HG03135 (cell line): Measurements from ENCODE around the gene HBE1.
A peak's percentile ranks its signal among the peaks of the same experiment; 100 is the strongest.

Experiments used
- ATAC-seq: cut with Tn5 transposase; IDR thresholded peaks from one replicate; pipeline ENCODE4 v1.9.1; 2021; ENCODE audit warnings: mild to moderate bottlenecking, moderate library complexity; ENCODE audit not compliant: unreplicated experiment

HBE1 gene

DNA sequence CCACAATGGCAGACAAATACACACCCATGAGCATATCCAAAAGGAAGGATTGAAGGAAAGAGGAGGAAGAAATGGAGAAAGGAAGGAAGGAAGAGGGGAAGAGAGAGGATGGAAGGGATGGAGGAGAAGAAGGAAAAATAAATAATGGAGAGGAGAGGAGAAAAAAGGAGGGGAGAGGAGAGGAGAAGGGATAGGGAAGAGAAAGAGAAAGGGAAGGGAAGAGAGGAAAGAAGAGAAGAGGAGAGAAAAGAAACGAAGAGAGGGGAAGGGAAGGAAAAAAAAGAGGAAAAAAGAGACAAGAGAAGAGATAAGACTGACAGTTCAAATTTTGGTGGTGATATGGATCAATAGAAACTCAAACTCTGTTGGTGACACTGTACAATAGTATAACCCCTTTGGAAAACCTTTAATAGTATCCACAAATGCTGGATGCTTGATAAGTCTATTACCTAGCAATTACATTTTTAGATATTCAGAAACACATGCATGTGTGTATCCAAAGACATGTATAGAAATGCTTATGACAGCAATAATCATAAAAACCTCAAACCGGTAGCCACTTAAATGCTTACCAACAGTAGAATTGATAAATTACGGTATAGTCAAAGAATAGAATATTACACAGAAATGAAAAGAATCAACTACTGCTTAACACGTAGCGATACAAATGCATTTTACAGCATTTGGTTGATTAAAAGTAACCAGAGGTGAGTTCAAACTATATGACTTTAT lies 34.2 kb downstream of the HBE1 start:
- ATAC-seq = no peak

DNA sequence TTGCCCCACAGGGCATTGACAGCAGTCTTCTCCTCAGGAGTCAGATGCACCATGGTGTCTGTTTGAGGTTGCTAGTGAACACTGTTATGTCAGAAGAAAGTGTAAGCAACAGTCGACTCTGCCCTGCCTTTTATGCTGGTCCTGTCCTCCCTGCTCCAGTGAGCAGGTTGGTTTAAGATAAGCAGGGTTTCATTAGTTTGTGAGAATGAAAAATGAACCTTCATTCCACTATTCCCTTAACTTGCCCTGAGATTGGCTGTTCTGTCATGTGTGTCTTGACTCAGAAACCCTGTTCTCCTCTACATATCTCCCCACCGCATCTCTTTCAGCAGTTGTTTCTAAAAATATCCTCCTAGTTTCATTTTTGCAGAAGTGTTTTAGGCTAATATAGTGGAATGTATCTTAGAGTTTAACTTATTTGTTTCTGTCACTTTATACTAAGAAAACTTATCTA lies 35.3 kb downstream of the HBE1 start, which contains the start of gene HBD:
Gene HBD, minus strand, starts transcription at position 103 of the 454 bp plus-strand sequence. Its CDS starts 50 bp downstream, at position 53.
- ATAC-seq = peak; percentile 81

GRCh38 chr11:5233307-5233706 lies 36.4 kb downstream of the HBE1 start:
- no peak for ATAC-seq

- ATAC-seq = no peak
Measured at GRCh38 chr11:5232821-5233220, 36.9 kb downstream of the HBE1 start.

GRCh38 chr11:5232176-5232575 lies 37.6 kb downstream of the HBE1 start:
- no peak for ATAC-seq

DNA sequence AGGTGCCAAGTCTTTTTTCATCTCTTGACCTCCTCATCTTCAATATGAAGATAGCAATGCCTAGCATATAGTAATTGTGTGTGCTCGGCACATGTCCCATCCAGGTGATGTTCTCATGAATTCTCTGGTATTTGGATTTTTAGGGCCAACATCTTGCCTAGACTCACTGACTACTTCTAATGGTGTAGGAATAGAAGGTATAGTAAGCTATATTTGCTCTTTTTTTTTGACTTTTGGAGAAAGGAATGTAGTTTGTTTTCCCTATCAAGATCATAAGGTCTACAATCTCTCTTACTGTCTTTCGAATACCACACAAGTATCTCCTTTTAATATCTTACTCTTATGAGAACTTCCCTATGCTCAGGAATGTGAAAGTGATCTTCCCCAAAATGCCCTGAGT lies 38.6 kb downstream of the HBE1 start:
- no peak for ATAC-seq

DNA sequence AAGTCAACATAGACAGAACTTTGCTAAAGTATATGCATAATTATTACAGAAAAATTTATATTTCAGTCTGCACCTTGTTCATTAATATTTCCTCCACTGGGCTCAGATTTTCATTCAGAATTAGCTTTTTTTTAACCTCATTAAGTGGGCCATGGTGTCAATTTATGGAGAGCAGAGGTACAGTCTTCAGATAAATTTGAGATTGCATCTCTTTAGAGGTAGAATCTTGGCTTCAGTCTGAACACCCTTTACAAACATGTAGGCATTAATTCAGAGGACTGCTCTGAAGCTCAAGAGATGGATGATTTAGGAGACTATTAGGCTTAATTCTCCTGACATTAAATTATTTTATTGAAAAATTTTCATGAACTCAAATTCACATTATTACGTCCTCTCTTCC lies 39.5 kb downstream of the HBE1 start:
- no peak for ATAC-seq

DNA sequence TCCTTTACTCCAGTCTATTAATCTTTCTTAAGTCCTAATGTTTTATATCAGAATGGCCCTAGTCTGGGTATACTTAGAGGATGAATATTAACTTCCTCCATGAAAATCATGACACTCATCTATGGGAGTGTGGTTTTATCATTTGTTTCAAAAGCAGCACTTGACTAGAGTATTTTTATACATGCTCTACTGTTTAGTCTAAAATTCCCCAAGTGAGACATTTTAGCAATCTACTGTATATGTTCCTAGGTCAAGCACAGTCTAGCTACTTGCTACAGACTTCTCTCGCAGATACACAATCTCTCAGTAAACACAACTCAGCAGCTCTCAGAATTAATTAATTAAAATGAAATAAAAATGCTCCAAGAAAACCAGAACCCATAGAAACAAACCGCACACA lies 39.9 kb downstream of the HBE1 start:
- no peak for ATAC-seq

DNA sequence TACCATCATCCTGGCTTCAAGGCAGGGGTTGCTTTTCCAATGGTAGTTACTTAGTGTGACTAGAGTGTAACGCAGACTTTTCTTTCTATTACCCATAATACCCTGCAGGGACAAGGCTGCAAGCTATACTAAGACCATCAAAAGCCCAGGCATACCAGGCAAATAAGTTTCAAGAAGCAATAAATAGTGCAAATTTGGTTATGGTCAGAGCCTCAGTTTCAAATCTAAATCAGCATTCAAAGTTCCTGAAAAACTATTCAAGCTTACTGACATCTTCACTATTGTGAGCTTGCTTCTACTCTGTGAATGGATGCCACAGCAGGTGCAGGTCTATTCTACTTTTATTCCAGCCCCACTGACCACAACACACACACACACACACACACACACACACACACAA lies 40.4 kb downstream of the HBE1 start:
- ATAC-seq = no peak

DNA sequence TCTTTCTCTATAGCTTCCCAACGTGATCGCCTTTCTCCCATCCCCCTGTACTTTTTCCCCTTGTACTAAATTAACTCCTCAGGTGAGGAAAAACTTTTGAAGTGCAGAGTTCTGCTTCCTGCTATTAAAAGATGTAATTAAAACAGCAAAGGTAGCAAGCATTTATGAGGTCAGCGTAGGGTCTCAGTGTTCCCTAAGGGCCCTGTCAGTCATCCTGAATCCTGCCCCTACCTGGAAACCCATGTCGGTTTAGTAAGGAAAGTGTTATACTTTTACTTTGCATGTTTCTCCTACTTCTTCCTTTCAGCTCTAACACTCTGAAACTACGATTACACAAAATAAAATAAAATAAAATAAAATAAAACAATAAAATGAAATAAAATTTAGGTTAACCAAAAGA lies 41.6 kb downstream of the HBE1 start:
- ATAC-seq = no peak

- no peak for ATAC-seq
Measured at GRCh38 chr11:5227681-5228080, 42.1 kb downstream of the HBE1 start.

GRCh38 chr11:5226732-5227310 lies 42.9 kb downstream of the HBE1 start, which contains the start of gene HBB:
Gene HBB, minus strand, starts transcription at chr11:5227071. Its CDS starts 50 bp downstream, at chr11:5227021.
- ATAC-seq = no peak

DNA sequence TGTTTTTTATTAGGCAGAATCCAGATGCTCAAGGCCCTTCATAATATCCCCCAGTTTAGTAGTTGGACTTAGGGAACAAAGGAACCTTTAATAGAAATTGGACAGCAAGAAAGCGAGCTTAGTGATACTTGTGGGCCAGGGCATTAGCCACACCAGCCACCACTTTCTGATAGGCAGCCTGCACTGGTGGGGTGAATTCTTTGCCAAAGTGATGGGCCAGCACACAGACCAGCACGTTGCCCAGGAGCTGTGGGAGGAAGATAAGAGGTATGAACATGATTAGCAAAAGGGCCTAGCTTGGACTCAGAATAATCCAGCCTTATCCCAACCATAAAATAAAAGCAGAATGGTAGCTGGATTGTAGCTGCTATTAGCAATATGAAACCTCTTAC lies 44.3 kb downstream of the HBE1 start:
- no peak for ATAC-seq

DNA sequence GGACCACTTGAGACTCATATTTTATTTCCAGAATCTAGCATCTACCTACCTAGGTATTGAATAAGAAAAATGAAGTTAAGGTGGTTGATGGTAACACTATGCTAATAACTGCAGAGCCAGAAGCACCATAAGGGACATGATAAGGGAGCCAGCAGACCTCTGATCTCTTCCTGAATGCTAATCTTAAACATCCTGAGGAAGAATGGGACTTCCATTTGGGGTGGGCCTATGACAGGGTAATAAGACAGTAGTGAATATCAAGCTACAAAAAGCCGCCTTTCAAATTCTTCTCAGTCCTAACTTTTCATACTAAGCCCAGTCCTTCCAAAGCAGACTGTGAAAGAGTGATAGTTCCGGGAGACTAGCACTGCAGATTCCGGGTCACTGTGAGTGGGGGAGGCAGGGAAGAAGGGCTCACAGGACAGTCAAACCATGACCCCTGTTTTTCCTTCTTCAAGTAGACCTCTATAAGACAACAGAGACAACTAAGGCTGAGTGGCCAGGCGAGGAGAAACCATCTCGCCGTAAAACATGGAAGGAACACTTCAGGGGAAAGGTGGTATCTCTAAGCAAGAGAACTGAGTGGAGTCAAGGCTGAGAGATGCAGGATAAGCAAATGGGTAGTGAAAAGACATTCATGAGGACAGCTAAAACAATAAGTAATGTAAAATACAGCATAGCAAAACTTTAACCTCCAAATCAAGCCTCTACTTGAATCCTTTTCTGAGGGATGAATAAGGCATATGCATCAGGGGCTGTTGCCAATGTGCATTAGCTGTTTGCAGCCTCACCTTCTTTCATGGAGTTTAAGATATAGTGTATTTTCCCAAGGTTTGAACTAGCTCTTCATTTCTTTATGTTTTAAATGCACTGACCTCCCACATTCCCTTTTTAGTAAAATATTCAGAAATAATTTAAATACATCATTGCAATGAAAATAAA lies 44.9 kb downstream of the HBE1 start:
- no peak for ATAC-seq

GRCh38 chr11:5223686-5224085 lies 46.1 kb downstream of the HBE1 start:
- no peak for ATAC-seq

GRCh38 chr11:5223146-5223545 lies 46.6 kb downstream of the HBE1 start:
- ATAC-seq = no peak
